Neuron (in vitro differentiated cells): ENCODE results near the gene SMPDL3A.

Source experiments
- H2AFZ ChIP-seq: one replicate; pipeline ENCODE4 v1.6.1; 2013; ENCODE audit warnings: low read depth, mild to moderate bottlenecking, inconsistent platforms, low read length, moderate library complexity
- H3K27me3 ChIP-seq: one replicate; pipeline ENCODE4 v1.6.1; 2013; ENCODE audit warnings: low read length; ENCODE audit not compliant: insufficient read depth
- H3K36me3 ChIP-seq: one replicate; pipeline ENCODE4 v1.6.1; 2013; ENCODE audit warnings: low read length; ENCODE audit not compliant: insufficient read depth
- H3K4me1 ChIP-seq: one replicate; pipeline ENCODE4 v1.6.1; 2013; ENCODE audit warnings: low read length; ENCODE audit not compliant: insufficient read depth
- H3K4me3 ChIP-seq: 2 replicates; pipeline ENCODE4 v1.5.1; 2013; ENCODE audit warnings: mild to moderate bottlenecking, low read length, moderate library complexity
- H3K9me3 ChIP-seq: one replicate; pipeline ENCODE4 v1.6.1; 2013; ENCODE audit warnings: low read length

Gene SMPDL3A

DNA sequence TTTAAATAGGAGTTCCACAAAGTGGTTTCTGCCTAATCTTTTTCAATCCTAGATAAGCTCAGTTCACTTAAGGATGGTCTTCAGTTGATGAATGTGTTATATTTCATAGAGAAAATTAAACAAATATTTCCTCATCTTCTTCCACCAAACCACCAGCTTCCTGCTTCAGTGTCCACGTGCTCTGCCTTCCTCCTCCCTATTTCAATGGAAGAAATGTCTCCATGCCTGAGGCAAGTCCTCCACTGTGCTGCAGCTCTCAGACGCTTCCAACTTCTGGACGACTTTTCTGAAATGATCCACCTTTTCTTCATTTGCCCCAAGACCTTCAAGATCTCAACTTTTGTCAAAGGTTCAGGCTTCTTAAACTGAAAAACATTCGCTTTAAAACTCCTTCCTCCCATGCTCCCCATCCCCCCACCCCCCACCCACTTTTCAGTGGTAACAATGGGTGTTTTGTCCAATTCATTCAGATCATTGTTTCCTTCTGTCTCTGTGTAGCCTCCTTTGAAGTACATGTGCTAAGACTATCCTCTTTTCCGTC, 34.8 kb upstream of the SMPDL3A start:
- Histone ChIP-seq H2AFZ (no peak overlapping the region), H3K36me3 (no peaks in the 10 kb centered on the region), H3K9me3 (no peaks in the 10 kb centered on the region), H3K4me3 (no peak overlapping the region), H3K4me1 (peaks cover 4% of the 10 kb centered on the region), H3K27me3 (no peaks in the 10 kb centered on the region)

DNA sequence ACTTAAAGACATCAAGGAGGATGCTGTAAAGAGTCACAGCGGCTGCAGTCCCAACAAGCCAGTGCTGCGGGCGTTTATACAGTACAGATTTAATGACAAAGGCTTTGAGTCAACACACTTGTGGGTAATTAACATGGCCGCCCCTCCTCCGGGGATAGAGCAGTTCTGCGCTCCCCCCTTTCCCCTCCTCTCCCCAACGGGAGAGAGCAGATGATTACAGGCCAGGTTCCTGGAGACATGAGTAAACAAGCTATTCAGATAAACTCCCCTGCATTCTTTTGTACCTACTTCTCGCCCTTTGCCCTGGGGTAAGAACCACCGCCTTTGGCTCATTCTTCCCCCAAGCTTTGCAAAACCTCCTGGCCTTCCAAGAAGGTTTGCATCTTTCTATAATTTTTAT, 33.2 kb upstream of the SMPDL3A start:
- Histone ChIP-seq H3K27me3 (no peaks in the 10 kb centered on the region), H3K4me3 (no peak overlapping the region), H3K4me1 (peaks cover 4% of the 10 kb centered on the region), H3K9me3 (no peaks in the 10 kb centered on the region), H3K36me3 (no peaks in the 10 kb centered on the region), H2AFZ (no peak overlapping the region)

DNA sequence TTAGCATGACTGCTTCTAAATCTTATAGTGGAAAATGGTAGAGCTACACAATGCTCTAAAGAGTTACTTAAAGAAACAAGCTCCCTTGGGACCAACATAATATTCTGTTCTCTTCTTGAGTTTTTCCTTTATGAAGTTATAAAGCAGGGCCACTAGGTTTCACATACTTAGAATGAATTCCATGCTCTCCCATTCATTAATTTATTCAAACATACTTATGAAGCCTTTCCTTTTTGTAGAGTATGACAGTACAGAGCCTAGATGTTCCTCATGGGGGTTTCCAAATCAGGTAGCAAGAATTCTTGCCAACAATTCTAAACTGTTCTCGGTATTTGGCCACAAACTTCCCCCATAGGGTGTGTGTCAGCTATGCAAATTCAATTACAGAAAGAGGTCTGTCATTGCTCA, 30.1 kb upstream of the SMPDL3A start:
- Histone ChIP-seq H3K4me1 (no peaks in the 10 kb centered on the region), H3K9me3 (no peaks in the 10 kb centered on the region), H3K4me3 (no peak overlapping the region), H3K36me3 (no peaks in the 10 kb centered on the region), H3K27me3 (no peaks in the 10 kb centered on the region), H2AFZ (no peak overlapping the region)

DNA sequence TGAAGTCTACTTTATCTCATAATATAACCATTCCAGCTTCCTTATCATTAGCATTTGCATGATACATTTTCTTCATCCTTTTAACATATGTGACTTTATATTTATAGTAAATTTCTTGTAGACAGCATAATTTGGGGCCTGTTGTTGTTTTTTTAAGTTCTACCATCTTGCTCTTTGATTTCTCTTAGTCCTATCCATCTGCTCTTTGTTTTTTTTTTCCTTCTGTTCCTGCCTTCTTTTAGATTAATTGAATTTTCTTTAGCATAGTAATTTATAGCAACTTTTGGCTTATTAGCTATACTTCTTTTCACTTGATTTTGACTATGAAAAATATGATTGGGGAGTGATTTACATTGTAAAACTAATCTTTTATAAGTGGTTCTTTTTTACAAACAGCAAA, 28.7 kb upstream of the SMPDL3A start:
- no peaks in the 10 kb centered on the region for H3K9me3 ChIP-seq
- no peak overlapping the region for H2AFZ ChIP-seq
- no peaks in the 10 kb centered on the region for H3K4me1 ChIP-seq
- no peaks in the 10 kb centered on the region for H3K36me3 ChIP-seq
- H3K27me3 ChIP-seq = no peaks in the 10 kb centered on the region
- H3K4me3 ChIP-seq = no peak overlapping the region

DNA sequence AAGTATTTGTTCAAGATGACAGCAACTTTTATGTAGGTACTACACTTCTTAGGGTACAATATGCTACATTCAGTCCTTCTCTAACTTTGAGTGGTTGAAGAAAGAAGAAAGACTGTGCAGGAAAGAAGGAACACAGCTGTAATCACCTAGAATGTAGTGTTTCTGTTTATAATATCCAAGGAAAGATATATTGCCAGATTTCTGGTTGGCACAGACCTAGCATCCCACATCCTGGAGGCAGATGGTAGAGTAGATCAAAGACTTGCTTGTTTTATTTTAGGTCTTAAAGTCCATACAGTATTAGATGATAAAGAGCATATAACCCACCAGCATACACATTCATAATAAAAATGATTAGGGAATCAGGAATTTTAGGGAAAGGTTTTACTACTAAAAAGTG, 22.8 kb upstream of the SMPDL3A start:
- Histone ChIP-seq H3K4me3 (no peak overlapping the region), H3K9me3 (no peaks in the 10 kb centered on the region), H2AFZ (no peak overlapping the region), H3K27me3 (no peaks in the 10 kb centered on the region), H3K4me1 (no peaks in the 10 kb centered on the region), H3K36me3 (no peaks in the 10 kb centered on the region)

DNA sequence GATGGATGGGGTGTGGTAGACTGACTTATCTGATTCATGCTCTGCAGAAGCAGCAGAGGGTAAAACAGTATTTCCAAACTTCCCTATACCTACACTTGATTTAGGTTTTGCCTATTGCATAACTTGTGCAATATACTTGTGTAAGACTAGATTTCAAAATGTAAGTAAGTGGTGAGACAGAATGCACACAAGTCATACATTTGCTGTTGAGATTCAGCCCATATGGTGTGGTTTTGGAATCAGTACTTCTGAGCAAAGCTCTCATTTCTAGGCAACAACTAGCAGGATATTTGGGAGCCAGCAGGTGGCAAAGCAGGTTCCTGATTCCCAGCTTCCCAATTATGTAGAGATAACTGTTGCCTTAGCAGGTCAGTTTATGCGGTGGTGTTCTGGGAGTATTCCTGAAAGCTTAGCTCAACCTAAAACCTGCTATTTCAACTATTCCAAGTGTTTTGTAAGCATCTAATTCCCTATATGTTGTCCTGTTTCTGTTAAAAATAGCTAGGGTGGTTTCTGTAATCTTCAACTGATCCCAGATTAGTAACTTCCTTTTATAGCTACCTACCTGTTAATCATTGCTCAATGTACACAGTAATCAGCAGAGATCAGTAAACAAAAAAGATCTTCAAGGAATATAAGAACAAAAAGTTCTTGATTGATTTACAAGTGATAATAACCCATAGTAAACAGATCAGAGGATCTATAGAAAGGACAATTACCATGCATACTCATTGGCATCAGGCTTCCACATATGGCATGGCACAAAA, 18.0 kb upstream of the SMPDL3A start:
- no peaks in the 10 kb centered on the region for H3K4me1 ChIP-seq
- no peaks in the 10 kb centered on the region for H3K9me3 ChIP-seq
- H3K36me3 ChIP-seq = no peaks in the 10 kb centered on the region
- no peak overlapping the region for H2AFZ ChIP-seq
- no peaks in the 10 kb centered on the region for H3K27me3 ChIP-seq
- H3K4me3 ChIP-seq = no peak overlapping the region

DNA sequence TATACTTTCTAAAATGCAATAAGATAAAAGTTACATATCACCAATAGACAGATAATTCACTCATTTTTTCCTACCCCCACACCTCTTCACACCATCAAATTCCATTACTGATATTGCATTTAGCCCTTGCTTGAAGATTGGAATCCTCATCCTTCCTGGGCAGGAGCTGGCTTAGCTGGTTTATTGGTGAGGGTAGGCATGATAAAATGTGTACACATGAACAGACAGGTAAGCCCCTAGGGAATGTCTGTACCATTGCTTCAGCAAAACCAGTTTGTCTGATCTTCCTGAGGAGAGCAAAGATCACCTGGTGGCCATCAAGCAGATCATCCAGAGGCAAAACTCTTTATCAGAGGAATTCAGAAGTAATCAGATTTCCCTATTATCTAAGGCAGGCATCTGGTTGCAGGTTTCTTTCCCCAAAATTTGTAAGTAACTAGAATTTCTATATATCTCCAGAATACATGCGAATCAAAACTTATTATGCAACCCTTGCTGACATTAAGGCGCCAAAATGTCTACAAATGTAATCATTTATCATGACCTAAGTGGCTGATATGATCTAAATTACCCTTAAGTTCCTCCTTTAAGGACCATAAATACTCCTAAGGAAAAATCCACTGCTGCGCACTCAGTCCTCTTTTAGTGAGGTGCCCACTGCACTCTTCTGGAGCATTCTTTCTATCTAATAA, 16.2 kb upstream of the SMPDL3A start:
- Histone ChIP-seq H2AFZ (no peak overlapping the region), H3K4me3 (no peak overlapping the region), H3K36me3 (no peaks in the 10 kb centered on the region), H3K4me1 (no peaks in the 10 kb centered on the region), H3K9me3 (no peaks in the 10 kb centered on the region), H3K27me3 (no peaks in the 10 kb centered on the region)

DNA sequence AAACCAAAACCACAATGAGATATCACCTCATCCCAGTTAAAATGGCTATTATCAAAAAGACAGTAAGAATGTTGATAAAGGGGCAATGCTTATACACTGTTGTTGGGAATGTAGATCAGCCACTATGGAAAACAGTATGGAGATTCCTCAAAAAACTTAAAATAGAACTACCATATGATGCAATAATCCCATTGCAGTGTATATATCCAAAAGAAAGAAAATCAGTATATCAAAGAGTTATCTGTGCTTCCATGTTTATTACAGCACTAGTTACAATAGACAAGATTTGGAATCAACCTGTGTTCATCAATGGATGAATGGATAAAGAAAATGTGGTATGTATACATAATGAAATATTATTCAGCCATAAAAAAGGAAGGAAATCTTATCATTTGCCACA, 13.1 kb upstream of the SMPDL3A start:
- Histone ChIP-seq H3K4me1 (peaks cover 15% of the 10 kb centered on the region), H3K9me3 (no peaks in the 10 kb centered on the region), H3K4me3 (no peak overlapping the region), H3K27me3 (no peaks in the 10 kb centered on the region), H3K36me3 (no peaks in the 10 kb centered on the region), H2AFZ (no peak overlapping the region)

DNA sequence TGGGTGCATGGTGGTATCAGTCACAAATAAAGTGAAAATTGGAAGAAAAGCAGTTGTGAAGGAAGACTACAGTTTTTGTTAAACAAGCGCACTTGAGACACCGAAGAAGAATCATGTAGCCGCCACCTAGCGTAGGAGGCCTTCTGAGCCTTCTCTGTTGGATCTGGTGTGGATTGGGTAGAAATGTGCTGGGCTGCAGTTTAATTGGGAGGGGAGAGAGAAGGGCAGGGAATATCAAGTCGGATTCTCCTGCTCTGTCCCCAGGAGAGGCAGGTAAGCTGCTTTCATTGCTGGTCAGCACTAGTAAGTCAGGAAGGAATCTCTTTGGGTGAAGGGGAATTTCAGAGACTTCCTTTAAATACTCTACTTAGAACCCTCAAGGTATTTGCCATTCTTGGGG, 10.8 kb upstream of the SMPDL3A start:
- Histone ChIP-seq H2AFZ (peak overlapping the region; percentile 86), H3K4me1 (peaks cover 16% of the 10 kb centered on the region), H3K9me3 (no peaks in the 10 kb centered on the region), H3K4me3 (peak overlapping the region; percentile 51), H3K36me3 (no peaks in the 10 kb centered on the region), H3K27me3 (no peaks in the 10 kb centered on the region)

DNA sequence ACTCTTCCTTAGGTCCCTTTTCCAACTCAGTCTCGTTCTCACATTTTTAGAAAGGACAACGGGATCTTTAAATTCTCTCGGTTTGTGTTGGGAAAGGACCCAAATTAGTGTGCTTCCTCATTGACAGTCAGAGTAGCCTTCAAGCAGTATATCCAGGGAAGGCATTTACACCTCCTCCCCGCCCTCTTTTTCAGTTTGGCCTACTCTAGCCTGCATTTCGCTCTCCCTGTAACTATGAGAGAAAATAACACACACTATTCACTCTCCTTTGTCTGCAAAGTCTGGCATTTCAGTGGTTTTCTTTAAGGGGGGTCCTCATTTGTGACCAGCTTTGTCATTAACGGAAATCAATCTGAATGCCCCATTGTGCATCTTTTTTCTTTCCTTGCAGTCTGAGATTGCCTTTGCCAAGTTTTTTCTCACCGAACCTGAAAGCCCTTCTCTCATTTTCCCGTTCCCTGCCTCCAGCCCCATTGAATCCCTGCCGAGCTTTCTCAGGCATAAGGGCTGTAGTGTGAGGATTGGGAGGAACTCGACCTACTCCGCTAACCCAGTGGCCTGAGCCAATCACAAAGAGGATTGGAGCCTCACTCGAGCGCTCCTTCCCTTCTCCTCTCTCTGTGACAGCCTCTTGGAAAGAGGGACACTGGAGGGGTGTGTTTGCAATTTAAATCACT, 9.9 kb upstream of the SMPDL3A start:
- peak overlapping the region; percentile 86 for H2AFZ ChIP-seq
- H3K9me3 ChIP-seq = no peaks in the 10 kb centered on the region
- no peaks in the 10 kb centered on the region for H3K36me3 ChIP-seq
- no peaks in the 10 kb centered on the region for H3K27me3 ChIP-seq
- peaks cover 16% of the 10 kb centered on the region for H3K4me1 ChIP-seq
- peak overlapping the region; percentile 51 for H3K4me3 ChIP-seq

DNA sequence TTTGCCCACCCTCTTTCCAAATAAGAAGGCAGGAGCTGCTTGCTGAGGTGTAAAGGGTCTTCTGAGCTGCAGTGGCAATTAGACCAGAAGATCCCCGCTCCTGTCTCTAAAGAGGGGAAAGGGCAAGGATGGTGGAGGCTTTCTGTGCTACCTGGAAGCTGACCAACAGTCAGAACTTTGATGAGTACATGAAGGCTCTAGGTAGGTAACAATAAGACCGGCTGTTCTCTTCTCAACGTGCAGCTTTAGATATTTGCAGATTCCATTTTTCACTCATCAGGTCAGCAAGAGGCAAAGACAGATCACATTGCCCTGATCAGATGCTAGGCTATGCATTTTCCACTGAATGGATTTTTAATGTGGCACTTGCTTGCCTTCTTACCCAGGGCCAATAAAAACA, 9.4 kb upstream of the SMPDL3A start, which contains the start of gene FABP7:
Gene FABP7 (plus strand): TSS at position 50 of the 400 bp plus-strand sequence. CDS start 79 bp downstream, at position 129.
- Histone ChIP-seq H2AFZ (peak within 1 kb of the TSS; percentile 86), H3K4me1 (peaks cover 16% of the 10 kb centered on the region), H3K36me3 (no peaks in the 10 kb centered on the region), H3K4me3 (peak within 1 kb of the TSS; percentile 51), H3K9me3 (no peaks in the 10 kb centered on the region), H3K27me3 (no peaks in the 10 kb centered on the region)

DNA sequence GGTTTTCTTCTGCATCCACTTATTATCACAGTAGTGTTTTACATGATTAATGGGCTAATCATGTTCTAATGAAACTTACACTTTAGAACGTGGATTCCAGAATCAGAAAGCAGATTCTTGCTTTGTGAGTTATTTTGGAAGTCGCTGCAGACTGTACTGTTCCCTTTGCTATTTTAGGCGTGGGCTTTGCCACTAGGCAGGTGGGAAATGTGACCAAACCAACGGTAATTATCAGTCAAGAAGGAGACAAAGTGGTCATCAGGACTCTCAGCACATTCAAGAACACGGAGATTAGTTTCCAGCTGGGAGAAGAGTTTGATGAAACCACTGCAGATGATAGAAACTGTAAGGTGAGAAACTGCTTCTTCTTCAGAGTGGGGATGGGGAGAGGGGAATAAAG, 8.9 kb upstream of the SMPDL3A start:
- Histone ChIP-seq H3K27me3 (no peaks in the 10 kb centered on the region), H3K4me1 (peaks cover 16% of the 10 kb centered on the region), H3K9me3 (no peaks in the 10 kb centered on the region), H3K36me3 (no peaks in the 10 kb centered on the region), H2AFZ (peak overlapping the region; percentile 86), H3K4me3 (peak overlapping the region; percentile 51)

DNA sequence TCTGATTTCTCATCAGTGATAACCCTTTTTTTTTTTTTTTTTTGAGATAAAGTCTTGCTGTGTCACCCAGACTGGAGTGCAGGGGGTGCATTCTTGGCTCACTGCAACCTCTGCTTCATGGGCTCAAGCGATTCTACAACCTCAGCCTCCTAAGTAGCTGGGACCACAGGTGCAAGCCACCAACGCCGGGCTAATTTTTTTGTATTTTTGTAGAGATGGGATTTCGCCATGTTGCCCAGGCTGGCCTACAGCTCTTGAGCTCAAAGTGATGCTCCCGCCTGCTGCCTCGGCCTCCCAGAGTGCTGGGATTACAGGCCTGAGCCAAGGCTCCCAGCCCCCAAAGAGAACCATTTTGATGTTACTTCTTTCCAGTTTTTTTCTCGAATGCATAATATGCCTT, 7.3 kb upstream of the SMPDL3A start:
- Histone ChIP-seq H3K36me3 (no peaks in the 10 kb centered on the region), H3K9me3 (no peaks in the 10 kb centered on the region), H3K4me3 (no peak overlapping the region), H3K27me3 (no peaks in the 10 kb centered on the region), H2AFZ (no peak overlapping the region), H3K4me1 (peaks cover 29% of the 10 kb centered on the region)
